GM21526 (cell line): Measurements from ENCODE around the gene POMGNT2.

Source experiments
- ATAC-seq: cut with Tn5 transposase; IDR thresholded peaks from one replicate; pipeline ENCODE4 v1.9.1; 2021; ENCODE audit warnings: moderate library complexity; ENCODE audit not compliant: unreplicated experiment, low FRiP score

Gene POMGNT2

DNA sequence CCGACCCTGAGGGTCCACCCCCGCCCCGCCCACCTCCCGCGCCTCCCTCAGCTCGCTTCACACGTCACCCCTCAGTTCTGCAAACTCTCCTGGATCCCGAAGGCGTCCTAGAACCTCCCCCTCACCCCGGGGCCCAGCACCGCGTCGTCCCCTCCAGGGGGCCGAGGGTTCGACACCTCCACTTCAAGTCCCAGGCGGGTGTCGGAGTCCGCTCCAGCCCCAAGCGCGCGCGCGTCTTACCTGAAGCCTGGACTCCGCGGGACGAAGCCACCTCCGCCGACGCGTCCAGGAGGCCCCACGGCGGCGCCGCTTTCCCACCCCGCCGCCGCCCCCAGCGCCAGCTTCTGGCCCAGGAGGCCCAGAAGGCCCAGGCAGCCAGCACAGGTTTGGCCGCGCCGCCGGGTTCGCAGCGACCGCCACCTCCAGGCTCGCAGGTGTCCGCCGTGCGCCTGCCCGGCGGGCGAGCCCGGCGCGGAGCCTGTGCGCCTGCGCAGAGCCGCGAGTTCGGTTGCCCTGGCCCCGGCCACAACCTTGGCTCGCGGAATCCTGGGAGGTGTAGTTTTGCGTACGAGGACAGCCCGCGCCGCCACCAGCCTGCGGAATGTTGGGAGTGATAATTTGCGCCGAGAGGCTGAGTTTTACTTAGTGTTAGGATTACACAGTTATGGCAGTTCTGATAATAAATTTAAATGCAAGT lies at the start of gene POMGNT2:
POMGNT2 (minus strand) TSS at position 484 of the 697 bp plus-strand sequence. CDS start 24,648 bp downstream, outside the sequence.
- ATAC-seq = peak; percentile 93

- ATAC-seq = no peak
Measured at GRCh38 chr3:43154980-43155379, 49.1 kb upstream of the POMGNT2 start.

- ATAC-seq = no peak
Measured at GRCh38 chr3:43153216-43154083, 47.6 kb upstream of the POMGNT2 start.

DNA sequence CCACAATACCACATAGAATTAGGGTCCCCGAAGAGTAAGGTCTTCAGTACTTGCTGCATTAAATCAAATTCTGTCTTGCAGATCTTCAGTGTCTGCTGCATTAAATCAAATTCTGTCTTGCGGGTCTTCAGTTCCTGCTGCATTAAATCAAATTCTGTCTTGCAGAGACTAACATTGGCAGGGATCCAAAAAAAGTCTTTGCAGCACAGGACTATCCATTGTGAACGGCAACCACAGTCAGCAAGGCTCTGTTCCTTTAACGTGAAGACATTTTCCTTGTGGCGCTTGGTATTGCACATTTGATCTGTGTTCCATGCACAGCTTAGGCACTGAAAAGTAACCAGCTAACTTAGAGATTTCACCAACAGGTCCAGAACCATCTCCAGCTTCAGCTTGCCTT lies 46.8 kb upstream of the POMGNT2 start:
- no peak for ATAC-seq

DNA sequence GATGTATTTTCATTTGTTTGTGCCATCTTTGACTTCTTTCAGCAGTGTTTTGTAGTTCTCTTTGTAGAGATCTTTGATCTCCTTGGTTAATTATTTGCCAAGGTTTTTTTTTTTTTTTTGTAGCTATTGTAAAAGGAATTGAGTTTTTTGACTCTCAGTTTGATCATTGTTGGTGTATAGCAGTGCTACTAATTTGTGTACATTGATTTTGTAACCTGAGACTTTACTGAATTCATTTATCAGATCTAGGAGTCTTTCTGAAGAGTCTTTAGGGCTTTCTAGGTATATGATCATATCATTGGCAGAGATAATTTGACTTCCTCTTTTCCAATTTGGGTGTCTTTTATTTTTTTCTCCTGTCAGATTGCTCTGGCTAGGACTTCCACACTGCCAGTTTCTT lies 42.2 kb upstream of the POMGNT2 start:
- ATAC-seq = no peak

DNA sequence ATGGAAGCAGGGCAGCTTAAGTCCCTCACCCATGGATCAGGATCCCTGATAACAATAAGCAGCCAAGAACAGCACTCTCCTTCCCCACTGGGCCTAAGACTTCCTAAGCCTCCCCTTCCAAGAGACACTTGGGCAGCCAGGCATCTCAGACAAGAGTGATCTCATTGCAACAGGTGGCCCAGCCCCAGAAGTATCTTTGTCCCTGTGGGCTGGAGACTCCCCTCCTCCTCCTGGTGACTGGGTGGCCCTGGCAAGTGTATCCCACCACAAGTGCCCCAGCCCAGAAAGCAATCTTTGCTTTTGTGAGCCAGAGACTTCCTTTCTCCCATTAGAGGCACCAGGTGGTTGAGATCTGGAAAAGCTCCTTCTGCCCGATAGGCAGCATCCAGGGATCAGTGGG lies 40.7 kb upstream of the POMGNT2 start:
- no peak for ATAC-seq

- no peak for ATAC-seq
Measured at GRCh38 chr3:43144761-43145490, 39.0 kb upstream of the POMGNT2 start.

DNA sequence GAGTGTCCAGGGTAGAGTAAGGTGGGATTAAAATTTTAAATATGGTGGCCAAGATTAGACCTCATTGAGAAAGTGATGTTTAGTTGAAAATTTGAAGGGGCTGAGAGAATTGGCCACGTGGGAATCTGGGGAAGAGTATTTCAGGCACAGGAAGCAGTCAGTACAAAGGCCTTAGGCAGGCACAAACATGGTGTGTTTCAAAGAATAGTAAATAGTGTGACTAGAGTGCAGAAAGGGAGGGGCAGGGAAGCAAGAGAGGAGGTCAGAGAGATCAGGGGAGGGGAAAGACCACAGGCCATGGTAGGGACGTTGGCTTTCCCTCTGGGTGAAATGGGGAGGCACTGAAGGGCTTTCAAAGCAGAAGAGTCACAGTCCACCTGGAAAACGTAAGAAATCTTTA lies 36.6 kb upstream of the POMGNT2 start:
- ATAC-seq = no peak

- no peak for ATAC-seq
Measured at GRCh38 chr3:43138488-43139231, 32.8 kb upstream of the POMGNT2 start.

GRCh38 chr3:43132870-43133636 lies 27.2 kb upstream of the POMGNT2 start:
- no peak for ATAC-seq

GRCh38 chr3:43132193-43132592 lies 26.3 kb upstream of the POMGNT2 start:
- ATAC-seq = no peak

DNA sequence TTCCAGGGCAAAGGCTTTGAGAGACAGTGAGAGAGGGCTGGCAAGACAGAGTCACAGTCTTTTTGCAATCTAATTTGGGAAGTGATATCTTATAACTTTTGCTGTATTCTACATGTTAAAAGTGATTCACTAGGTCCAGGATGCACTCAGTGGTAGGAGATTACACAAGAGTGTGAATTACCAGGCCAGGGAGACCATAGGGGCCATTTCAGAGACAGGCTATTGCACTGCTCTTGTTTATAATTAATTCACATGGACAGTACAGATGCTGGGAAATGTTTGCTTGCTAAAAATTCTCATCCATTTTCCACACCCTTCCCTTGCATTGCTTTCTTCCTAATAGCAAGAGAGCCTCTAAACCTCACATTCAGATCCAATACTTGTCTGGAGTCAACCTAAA lies 22.6 kb upstream of the POMGNT2 start:
- no peak for ATAC-seq

DNA sequence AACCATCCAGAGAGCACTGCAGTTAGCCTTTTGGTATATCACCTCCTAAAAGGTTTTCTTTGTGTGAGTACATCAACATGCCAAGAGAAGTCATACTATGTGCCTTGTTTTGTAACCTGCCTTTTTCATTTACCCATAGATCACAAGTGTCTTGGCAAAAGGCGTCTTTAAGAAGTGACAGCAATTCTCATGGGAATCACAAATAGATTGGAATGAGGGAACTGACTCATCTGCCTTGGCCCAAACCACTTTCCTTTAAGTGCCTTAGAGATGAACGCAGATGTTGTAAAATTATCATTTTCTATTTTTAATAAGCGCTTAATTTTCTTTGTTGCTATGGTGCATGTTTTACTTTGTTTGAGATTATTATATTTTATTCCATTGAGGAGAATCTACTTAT lies 20.7 kb upstream of the POMGNT2 start:
- ATAC-seq = no peak

GRCh38 chr3:43123895-43124294 lies 18.0 kb upstream of the POMGNT2 start:
- ATAC-seq = no peak

GRCh38 chr3:43120937-43121336 lies 15.1 kb upstream of the POMGNT2 start:
- ATAC-seq = no peak

DNA sequence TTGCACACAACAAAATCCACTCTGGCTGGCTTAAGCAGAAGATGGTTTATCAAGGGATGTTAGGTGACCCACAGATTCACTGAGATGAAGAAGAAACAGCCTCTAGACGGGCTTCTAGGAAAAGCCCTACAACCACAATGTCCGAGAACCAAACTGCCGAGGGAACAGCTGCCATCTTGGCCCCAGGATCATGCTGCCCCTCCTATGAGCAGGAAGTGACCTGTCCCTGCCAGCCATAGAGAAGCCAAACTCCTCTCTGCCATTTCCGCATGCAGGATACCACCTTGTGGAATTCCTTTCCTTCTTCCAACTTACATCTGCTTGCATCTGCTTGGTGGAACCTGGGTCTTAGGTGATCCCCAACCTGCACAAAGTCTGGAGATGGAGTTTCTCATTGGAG lies 11.4 kb upstream of the POMGNT2 start:
- no peak for ATAC-seq

DNA sequence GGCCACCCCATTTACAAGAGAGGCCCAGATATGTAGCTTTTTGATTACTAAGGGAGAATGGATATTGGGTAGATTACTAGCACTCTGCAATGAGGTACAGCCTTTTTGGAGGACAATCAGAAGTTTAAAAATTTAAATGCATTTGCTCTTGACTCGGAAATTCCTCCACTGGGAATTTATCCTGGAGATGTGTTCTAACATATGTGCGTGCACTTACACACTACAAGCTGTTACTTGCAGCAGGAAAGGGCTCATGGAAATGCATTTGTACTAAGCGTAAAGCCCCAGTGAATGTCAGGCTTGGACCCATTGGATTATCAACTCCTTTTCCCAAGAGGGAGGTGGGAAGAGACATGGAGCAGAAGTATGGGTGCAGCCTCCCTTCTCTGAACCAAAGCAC lies 7.8 kb upstream of the POMGNT2 start:
- ATAC-seq = no peak

DNA sequence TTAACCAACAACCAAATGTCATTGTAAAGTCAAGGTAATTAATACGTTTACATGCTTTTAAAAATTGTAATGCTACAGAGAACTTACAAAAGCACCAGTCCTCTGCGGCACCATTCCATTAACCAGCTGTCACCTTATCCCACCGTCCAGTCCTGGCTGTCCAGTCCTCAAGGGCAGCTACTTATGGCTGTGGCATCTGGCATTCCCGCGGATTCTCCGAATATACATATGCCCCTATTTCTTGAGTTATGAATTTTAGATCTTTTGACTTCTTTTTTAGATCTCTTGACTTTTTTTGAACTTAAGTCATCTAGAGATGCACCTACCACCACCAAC lies 382 bp upstream of the POMGNT2 start:
- ATAC-seq = peak; percentile 25

- ATAC-seq = no peak
Measured at GRCh38 chr3:43104660-43105595, 951 bp downstream of the POMGNT2 start.
